GM21723 (cell line): Measurements from ENCODE around the gene TPPP3.
"Not testable (repeated sequence)": the region's sequence is repeated elsewhere in the genome, so short reads cannot be mapped to it uniquely, and the experiment has no call there.

Source experiments
- ATAC-seq: cut with Tn5 transposase; IDR thresholded peaks from one replicate; pipeline ENCODE4 v1.9.1; 2021; ENCODE audit warnings: mild to moderate bottlenecking, moderate library complexity; ENCODE audit not compliant: unreplicated experiment

TPPP3 gene

GRCh38 chr16:67391424-67392300 is 1.6 kb downstream of the TPPP3 start:
- no peak for ATAC-seq

GRCh38 chr16:67390816-67391423 is 2.4 kb downstream of the TPPP3 start:
- no peak for ATAC-seq

- no peak for ATAC-seq
These were observed 3.1 kb downstream of the TPPP3 start for GRCh38 chr16:67389911-67390815.

GRCh38 chr16:67388591-67388990 is 4.7 kb downstream of the TPPP3 start:
- no peak for ATAC-seq

- no peak for ATAC-seq
These were observed 5.1 kb downstream of the TPPP3 start for GRCh38 chr16:67388191-67388590.

- ATAC-seq = no peak
These were observed 5.7 kb downstream of the TPPP3 start for GRCh38 chr16:67387479-67388079.

GRCh38 chr16:67386861-67387455 is 6.3 kb downstream of the TPPP3 start:
- ATAC-seq = no peak

GRCh38 chr16:67384778-67385510 is 8.4 kb downstream of the TPPP3 start:
- no peak for ATAC-seq

GRCh38 chr16:67383284-67383683 is 10.0 kb downstream of the TPPP3 start:
- no peak for ATAC-seq

- no peak for ATAC-seq
These were observed 14.7 kb downstream of the TPPP3 start for GRCh38 chr16:67378642-67379041.

GRCh38 chr16:67376012-67376411 is 17.3 kb downstream of the TPPP3 start:
- not testable (repeated sequence) for ATAC-seq

- no peak for ATAC-seq
These were observed 20.6 kb downstream of the TPPP3 start for GRCh38 chr16:67372664-67373063.

GRCh38 chr16:67370661-67371060 is 22.6 kb downstream of the TPPP3 start:
- ATAC-seq = no peak

GRCh38 chr16:67364600-67365235 is 28.6 kb downstream of the TPPP3 start:
- no peak for ATAC-seq

GRCh38 chr16:67361038-67361437 is 32.3 kb downstream of the TPPP3 start:
- ATAC-seq = no peak

GRCh38 chr16:67359540-67360269 is 33.6 kb downstream of the TPPP3 start:
- not testable (repeated sequence) for ATAC-seq

GRCh38 chr16:67357561-67357960 is 35.7 kb downstream of the TPPP3 start:
- ATAC-seq = no peak

- no peak for ATAC-seq
These were observed 36.9 kb downstream of the TPPP3 start for GRCh38 chr16:67356396-67356795.

- ATAC-seq = not testable (repeated sequence)
These were observed 40.8 kb downstream of the TPPP3 start for GRCh38 chr16:67352463-67352862.
